Measurements from ENCODE around the gene C14orf119.

C14orf119 gene

GRCh38 chr14:23146980-23147379 lies 51.7 kb downstream of the C14orf119 start:
- no peak overlapping the region for H3K4me3 ChIP-seq (ENCODE audit: control insufficient read depth, low read depth, low read length)
- no peak for DNase-seq (ENCODE audit: low read depth)

GRCh38 chr14:23147676-23148075 lies 52.4 kb downstream of the C14orf119 start:
- H3K4me3 ChIP-seq (ENCODE audit: control insufficient read depth, low read depth, low read length): no peak overlapping the region
- no peak for TF ChIP-seq CTCF (IDR thresholded peaks at IDR 0.05; ENCODE audit: control insufficient read depth, insufficient read depth, low read depth, low read length, missing control alignments)
- DNase-seq (ENCODE audit: low read depth): no peak

More at GRCh38 chr14:23146980-23147379, 51.7 kb downstream of the C14orf119 start:
- no peak for TF ChIP-seq CTCF (IDR thresholded peaks at IDR 0.05; ENCODE audit: control insufficient read depth, insufficient read depth, low read depth, low read length, missing control alignments)

- no peak for TF ChIP-seq CTCF (IDR thresholded peaks at IDR 0.05; ENCODE audit: control insufficient read depth, insufficient read depth, low read depth, low read length, missing control alignments)
- H3K4me3 ChIP-seq (ENCODE audit: control insufficient read depth, low read depth, low read length): no peak overlapping the region
- DNase-seq (ENCODE audit: low read depth): no peak
Observed at GRCh38 chr14:23148591-23149249, 53.4 kb downstream of the C14orf119 start.

- TF ChIP-seq CTCF (IDR thresholded peaks at IDR 0.05; ENCODE audit: control insufficient read depth, insufficient read depth, low read depth, low read length, missing control alignments): no peak
- no peak overlapping the region for H3K4me3 ChIP-seq (ENCODE audit: control insufficient read depth, low read depth, low read length)
Observed at GRCh38 chr14:23149745-23150144, 54.4 kb downstream of the C14orf119 start.

More at GRCh38 chr14:23149745-23150144, 54.4 kb downstream of the C14orf119 start:
- no peak for DNase-seq (ENCODE audit: low read depth)
